Heart left ventricle (tissue), 16 donors: ENCODE data around the gene TPM3. TPM values are rescaled to one million over a fixed set of nuclear protein-coding genes. Genes with fewer than 3 reads are reported as not detected.

ENCODE experiments used
- ATAC-seq, 4 donors: fragments of 200-7000 bp; cut with Tn5 transposase; one replicate each; pipeline ENCODE4 v1.9.1; 2020 to 2022; ENCODE audit warnings: moderate library complexity in 4 of 4, mild to moderate bottlenecking in 3 of 4, moderate number of reproducible peaks in 1 of 4
- DNase-seq, 5 donors: peaks; one replicate each; pipeline ENCODE4 v3.0.0-alpha.2; 2020
- H3K27ac ChIP-seq, 12 donors: fragments of 200-600 bp; sonication (generic) in 4 of 12; one replicate each; pipeline versions ENCODE4 v1.5.0 to v1.8.0; 2016 to 2022; ENCODE audit warnings: mild to moderate bottlenecking in 2 of 12
- H3K27me3 ChIP-seq, 9 donors: fragments of 200-600 bp; sonication (generic) in 2 of 9; one replicate each; pipeline versions ENCODE4 v1.5.1 to v1.8.0; 2016 to 2022; ENCODE audit warnings: mild to moderate bottlenecking in 3 of 9
- H3K36me3 ChIP-seq, 9 donors: fragments of 200-600 bp; sonication (generic) in 2 of 9; one replicate each; pipeline versions ENCODE4 v1.5.0 to v1.8.0; 2018 to 2022; ENCODE audit warnings: mild to moderate bottlenecking in 2 of 9
- H3K4me1 ChIP-seq, 12 donors: fragments of 200-600 bp; sonication (generic) in 4 of 12; one replicate each; pipeline versions ENCODE4 v1.5.0 to v1.8.0; 2016 to 2022; ENCODE audit warnings: mild to moderate bottlenecking in 3 of 12
- H3K4me3 ChIP-seq, 12 donors: fragments of 200-600 bp; sonication (generic) in 4 of 12; one replicate each; pipeline versions ENCODE4 v1.5.0 to v1.8.0; 2017 to 2022; ENCODE audit warnings: mild to moderate bottlenecking in 9 of 12, moderate library complexity in 4 of 12
- H3K9me3 ChIP-seq, 12 donors: fragments of 200-600 bp; sonication (generic) in 4 of 12; one replicate each; pipeline versions ENCODE4 v1.5.0 to v1.8.0; 2016 to 2022; ENCODE audit warnings: mild to moderate bottlenecking in 1 of 12
- CTCF ChIP-seq, 12 donors: fragments of 200-600 bp; sonication (generic) in 4 of 12; IDR thresholded peaks; one replicate each; pipeline versions ENCODE4 v1.5.0 to v1.8.0; 2018 to 2022; ENCODE audit warnings: antibody characterized with exemption in 12 of 12, mild to moderate bottlenecking in 5 of 12
- POLR2A ChIP-seq, 2 donors: fragments of 450-650 bp; IDR thresholded peaks; one replicate each; pipeline ENCODE4 v1.6.1; 2017; ENCODE audit warnings: antibody characterized with exemption in 2 of 2, mild to moderate bottlenecking in 2 of 2, moderate library complexity in 2 of 2
- WGBS, 4 donors: extraction: QIAGEN DNeasy Blood & Tissue Kit in 2 of 4; methylation state at CpG; one replicate each; pipeline versions ENCODE4 v1.1.5 to v1.1.7; 2013 to 2018; 5-methylcytosine and 5-hydroxymethylcytosine counted together
- intact Hi-C, 10 donors: fragments of 100-400 bp; cut with DNase I; formaldehyde crosslinking; loops; one replicate each; pipeline versions ENCODE4 v1.11.1 to v1.14.2; 2022
- polyA plus RNA-seq, 2 donors: library from polyadenylated mRNA; stranded (reverse); fragments of 200-250 nt; gene quantifications; one replicate each; pipeline ENCODE4 v1.2.3, GENCODE V29; 2013
- total RNA-seq, 9 donors: library from RNA; depleted of rRNA in 2 of 9; stranded (reverse); fragments of >200 nt in 2 of 9; fragmentation: NEBNext Ultra II Directional in 3 of 9; extraction: Animal tissue kit (Norgen Biotek cat#: 25700) in 3 of 9; gene quantifications; one replicate each; pipeline versions ENCODE4 v1.1.0 to v1.2.4, GENCODE V29; 2016 to 2023
- donor health status: ischemic (EF 13 %, LVEDD 7.1; RV severe dilation, severe dysfunction).
- donor health status: healthy with polysubstance abuse.
- donor health status: DM: no; HTN: yes; CAD: no.
- donor health status: DM: no; HTN: no; CAD: no.
- donor health status: ischemic (EF 25% LVEDD 6.9; RV normal size, moderate dysfunction).
- donor health status: ischemic (EF 25% LVEDD 5.7; RV mildly dilated, moderate dysfunction).
- donor health status: healthy.
- donor health status: DM: yes; HTN: yes; CAD: no.
- donor health status: ischemic (EF 35%, LVEDD 5.7; RV mildly dilated, moderate dysfunction).
- donor health status: nonischemic (EF 11% LVEDD 7.7; RV severe dilation, severe dysfunction).
- donor health status: DM: yes; HTN: yes; CAD: no.
- donor health status: PGD.
- donor health status: ischemic (EF 29% LVEDD 5.4; RV normal size, mild dysfunction).
- donor health status: nonischemic (EF 23%, LVEDD 6.1; RV moderate dilation, normal function).

TPM3 gene
- total and polyA plus RNA-seq, 11 donors, result 76.5 to 259 (median 120) TPM

DNA sequence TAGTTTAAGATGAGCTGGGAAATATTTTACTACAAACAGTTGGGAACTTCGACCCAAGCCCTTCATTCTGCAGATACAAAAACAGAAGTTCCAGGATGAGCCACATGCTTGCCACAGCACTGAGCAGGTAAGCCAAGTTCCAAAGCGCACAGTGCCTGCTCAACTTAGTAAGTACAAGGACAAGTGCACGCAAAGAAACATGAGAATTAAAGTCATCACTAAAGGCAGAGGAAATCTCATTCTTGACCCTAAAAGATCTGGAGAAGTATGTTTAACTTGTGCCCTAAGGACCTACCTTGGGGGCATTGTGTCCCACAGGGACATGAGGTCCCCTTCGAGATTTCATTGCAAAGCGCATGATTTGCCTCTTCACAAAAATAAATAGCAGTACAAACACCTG lies 27.6 kb upstream of the TPM3 start:
- intact Hi-C loops, result loop anchor here in 1 of 10 donors (10.0 kb wide), 1 partner anchor 335 kb away; the partner anchor contains the start of gene UBE2Q1
- peak overlapping the region; percentile 90 to 100 (median 98) for H3K27ac ChIP-seq
- no peak for TF ChIP-seq POLR2A (IDR thresholded peaks at IDR 0.05)
- no peak for TF ChIP-seq CTCF (IDR thresholded peaks at IDR 0.05)
- H3K4me1 ChIP-seq, result peaks cover 4 to 57% (median 49%) of the 10 kb centered on the region in 12 donors
- ATAC-seq (no peak), DNase-seq (no peak)
- peaks cover 0 to 45% (median 37%) of the 10 kb centered on the region in 9 donors for H3K36me3 ChIP-seq
- H3K9me3 ChIP-seq, result no peaks in the 10 kb centered on the region
- WGBS, 4 donors, result 10 to 19% (median 16%) methylated on average over 5 of the region's 5 CpGs
- H3K27me3 ChIP-seq, result no peaks in the 10 kb centered on the region
- H3K4me3 ChIP-seq, result peak overlapping the region; percentile 60 to 97 (median 82)

DNA sequence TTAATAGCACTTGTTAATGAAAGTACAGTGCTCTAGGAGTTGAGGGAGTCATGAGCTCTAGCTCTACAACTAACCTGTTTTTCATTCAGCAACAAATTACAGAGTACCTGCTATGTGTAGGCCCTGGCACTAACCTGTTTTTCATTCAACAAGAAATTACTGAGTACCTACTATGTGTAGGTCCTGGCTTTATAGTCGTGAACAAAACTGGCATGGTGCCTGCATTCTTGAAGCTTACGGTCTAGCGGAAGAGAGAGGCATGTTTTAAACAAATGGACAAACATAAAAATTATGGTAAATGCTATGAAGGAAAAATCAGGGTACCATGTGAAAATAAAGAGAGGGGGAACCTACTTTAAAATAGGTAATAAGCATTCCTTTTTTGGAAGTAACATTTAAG lies 26.6 kb upstream of the TPM3 start:
- peaks cover 4 to 47% (median 41%) of the 10 kb centered on the region in 12 donors for H3K4me1 ChIP-seq
- H3K9me3 ChIP-seq, result no peaks in the 10 kb centered on the region
- DNase-seq (no peak), ATAC-seq (no peak)
- no peaks in the 10 kb centered on the region for H3K27me3 ChIP-seq
- no peak for TF ChIP-seq CTCF (IDR thresholded peaks at IDR 0.05)
- TF ChIP-seq POLR2A (IDR thresholded peaks at IDR 0.05), result no peak
- peaks cover 0 to 55% (median 47%) of the 10 kb centered on the region in 9 donors for H3K36me3 ChIP-seq
- H3K27ac ChIP-seq, result peak overlapping the region in 3 of 12 donors; percentile 99 to 100 (median 99)
- peak overlapping the region in 8 of 12 donors; percentile 75 to 94 (median 82) for H3K4me3 ChIP-seq
- intact Hi-C loops, result loop anchor here in 1 of 10 donors (10.0 kb wide), 1 partner anchor 336 kb away; the partner anchor contains the start of gene UBE2Q1
- WGBS, 4 donors, result 33 to 56% (median 44%) methylated on average over 3 of the region's 3 CpGs

- intact Hi-C loops, result loop anchor here in 1 of 10 donors (10.0 kb wide), 1 partner anchor 342 kb away; the partner anchor contains the start of gene UBE2Q1
- no peak overlapping the region for H3K4me3 ChIP-seq
- peaks cover 3 to 97% (median 89%) of the 10 kb centered on the region in 9 donors for H3K36me3 ChIP-seq
- 89 to 95% (median 92%) methylated on average over 1 of the region's 1 CpG for WGBS, 4 donors
- H3K27me3 ChIP-seq, result no peaks in the 10 kb centered on the region
- no peak for TF ChIP-seq CTCF (IDR thresholded peaks at IDR 0.05)
- TF ChIP-seq POLR2A (IDR thresholded peaks at IDR 0.05), result no peak
- H3K27ac ChIP-seq, result peak overlapping the region in 1 of 12 donors; percentile 74
- ATAC-seq, result no peak
- no peaks in the 10 kb centered on the region for H3K9me3 ChIP-seq
- H3K4me1 ChIP-seq, result peaks cover 0 to 18% (median 10%) of the 10 kb centered on the region in 12 donors
- DNase-seq, result no peak
Measured at GRCh38 chr1:154213274-154213673, 21.4 kb upstream of the TPM3 start.

DNA sequence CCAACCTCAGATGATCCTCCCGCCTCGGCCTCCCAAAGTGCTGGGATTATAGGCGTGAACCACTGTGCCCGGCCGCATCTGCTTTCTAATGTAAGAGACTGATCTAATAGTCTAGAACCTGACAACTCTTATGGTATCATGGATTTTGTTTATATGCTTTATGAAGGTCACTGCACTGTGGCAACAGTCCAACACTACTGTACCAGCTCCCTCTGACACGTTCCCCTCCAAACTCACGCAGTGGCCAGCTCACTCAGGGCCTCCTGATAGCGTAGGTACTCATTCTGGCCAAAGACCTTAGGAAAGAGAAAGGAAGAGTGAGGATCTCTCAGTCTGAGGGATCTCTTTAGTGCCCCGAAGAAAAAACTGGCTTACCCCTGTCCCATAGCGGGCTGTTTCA lies 20.2 kb upstream of the TPM3 start:
- WGBS, 4 donors, result 69 to 76% (median 73%) methylated on average over 10 of the region's 10 CpGs
- Histone ChIP-seq H3K27me3 (no peaks in the 10 kb centered on the region), H3K36me3 (peaks cover 3 to 97% (median 89%) of the 10 kb centered on the region in 9 donors), H3K4me3 (no peak overlapping the region), H3K9me3 (no peaks in the 10 kb centered on the region), H3K27ac (peak overlapping the region in 9 of 12 donors; percentile 10 to 74 (median 53)), H3K4me1 (peaks cover 0 to 8% (median 0%) of the 10 kb centered on the region in 12 donors)
- DNase-seq (peak in 4 of 5 donors; percentile 37 to 75 (median 56)), ATAC-seq (peak; percentile 88 to 95 (median 92))
- TF ChIP-seq CTCF (IDR thresholded peaks at IDR 0.05) (no peak), POLR2A (IDR thresholded peaks at IDR 0.05) (no peak)
- intact Hi-C loops, result loop anchor here in 1 of 10 donors (10.0 kb wide), 1 partner anchor 343 kb away; the partner anchor contains the start of gene UBE2Q1
